ENCODE measurements around the gene GALNT13. TPM values are rescaled to one million over a fixed set of nuclear protein-coding genes. Genes with fewer than 3 reads are reported as not detected.

GALNT13 gene
- total RNA-seq, 1 donor from 2014 or later = not detected

DNA sequence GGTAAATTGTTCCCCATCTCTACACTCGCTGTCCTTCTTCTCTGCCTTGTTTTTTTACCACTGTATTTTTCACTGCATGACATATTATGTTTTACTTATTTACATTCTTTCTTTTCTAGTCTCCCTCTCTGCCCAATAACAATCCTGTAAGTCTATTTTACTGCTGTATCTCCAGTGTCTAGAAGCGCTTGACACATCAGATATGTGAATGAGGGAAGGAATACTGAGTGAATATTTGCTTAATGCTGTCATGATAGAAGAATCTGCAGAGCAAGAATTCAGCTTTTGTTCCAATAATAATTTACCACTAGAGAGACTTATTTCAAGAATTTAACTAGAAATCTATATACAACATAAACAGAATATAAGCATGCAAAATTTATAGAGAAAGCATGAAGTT lies 99.5 kb downstream of the GALNT13 start:
- POLR2A ChIA-PET = no interaction called here
- TF ChIP-seq, protein P1, sequence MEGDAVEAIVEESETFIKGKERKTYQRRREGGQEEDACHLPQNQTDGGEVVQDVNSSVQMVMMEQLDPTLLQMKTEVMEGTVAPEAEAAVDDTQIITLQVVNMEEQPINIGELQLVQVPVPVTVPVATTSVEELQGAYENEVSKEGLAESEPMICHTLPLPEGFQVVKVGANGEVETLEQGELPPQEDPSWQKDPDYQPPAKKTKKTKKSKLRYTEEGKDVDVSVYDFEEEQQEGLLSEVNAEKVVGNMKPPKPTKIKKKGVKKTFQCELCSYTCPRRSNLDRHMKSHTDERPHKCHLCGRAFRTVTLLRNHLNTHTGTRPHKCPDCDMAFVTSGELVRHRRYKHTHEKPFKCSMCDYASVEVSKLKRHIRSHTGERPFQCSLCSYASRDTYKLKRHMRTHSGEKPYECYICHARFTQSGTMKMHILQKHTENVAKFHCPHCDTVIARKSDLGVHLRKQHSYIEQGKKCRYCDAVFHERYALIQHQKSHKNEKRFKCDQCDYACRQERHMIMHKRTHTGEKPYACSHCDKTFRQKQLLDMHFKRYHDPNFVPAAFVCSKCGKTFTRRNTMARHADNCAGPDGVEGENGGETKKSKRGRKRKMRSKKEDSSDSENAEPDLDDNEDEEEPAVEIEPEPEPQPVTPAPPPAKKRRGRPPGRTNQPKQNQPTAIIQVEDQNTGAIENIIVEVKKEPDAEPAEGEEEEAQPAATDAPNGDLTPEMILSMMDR (IDR thresholded peaks at IDR 0.05) = no peak
- H3K9me3 Mint-ChIP-seq = peaks cover 2% of the 10 kb centered on the region
- H3K27ac Mint-ChIP-seq = no peak overlapping the region
- intact Hi-C loops (cut with micrococcal nuclease) = no loop called here
- no peaks in the 10 kb centered on the region for H3K36me3 Mint-ChIP-seq (ENCODE audit: low read depth)
- no peak overlapping the region for H3K4me3 Mint-ChIP-seq
- ATAC-seq (ENCODE audit: low read depth) (no peak), DNase-seq (no peak)
- CTCF ChIA-PET = no interaction called here
- no peaks in the 10 kb centered on the region for H3K4me1 Mint-ChIP-seq
- no peaks in the 10 kb centered on the region for H3K27me3 Mint-ChIP-seq

DNA sequence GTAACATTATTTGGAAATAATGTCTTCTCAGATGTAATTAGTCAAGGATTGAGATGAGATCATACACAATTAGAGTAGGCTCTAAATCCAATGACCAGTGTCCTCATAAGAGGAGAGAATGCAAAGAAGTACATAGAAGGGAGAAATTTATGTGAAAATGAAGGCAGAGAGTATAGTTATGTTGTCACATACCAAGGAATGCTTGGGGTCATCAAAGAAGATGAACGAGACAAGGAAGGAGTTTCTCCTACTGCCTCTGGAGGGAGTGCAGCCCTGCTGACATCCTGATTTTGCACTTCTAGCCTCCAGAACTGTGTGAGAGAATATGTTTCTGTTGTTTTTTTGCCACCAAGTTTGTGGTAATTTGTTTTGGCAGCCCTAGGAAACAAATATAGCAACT lies 100.1 kb downstream of the GALNT13 start:
- no peak for ATAC-seq (ENCODE audit: low read depth)
- ChIA-PET POLR2A (no interaction called here), CTCF (no interaction called here)
- TF ChIP-seq, protein P1 (IDR thresholded peaks at IDR 0.05) = no peak
- H3K27ac Mint-ChIP-seq = no peak overlapping the region
- H3K27me3 Mint-ChIP-seq = no peaks in the 10 kb centered on the region
- no peaks in the 10 kb centered on the region for H3K36me3 Mint-ChIP-seq (ENCODE audit: low read depth)
- H3K4me1 Mint-ChIP-seq = no peaks in the 10 kb centered on the region
- H3K4me3 Mint-ChIP-seq = no peak overlapping the region
- DNase-seq = no peak
- H3K9me3 Mint-ChIP-seq = peaks cover 2% of the 10 kb centered on the region
- intact Hi-C loops (cut with micrococcal nuclease) = no loop called here

DNA sequence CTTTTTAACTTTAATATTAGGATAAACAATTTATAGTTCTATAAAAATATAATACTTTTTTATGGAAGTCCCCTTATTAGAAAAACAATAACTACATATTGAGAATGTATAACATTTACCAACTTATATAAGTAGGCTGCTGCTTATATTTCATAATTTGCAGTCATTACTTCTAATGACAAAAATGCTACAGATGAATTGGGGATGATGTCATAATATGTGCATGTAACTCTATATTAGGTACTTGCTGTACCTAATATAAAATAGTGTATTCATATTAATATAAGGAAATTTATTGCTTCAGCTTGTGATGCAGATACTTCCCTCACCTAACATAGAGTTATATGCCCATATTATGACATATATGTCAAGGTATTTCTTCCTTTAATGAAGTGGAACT lies 100.7 kb downstream of the GALNT13 start:
- POLR2A ChIA-PET = no interaction called here

DNA sequence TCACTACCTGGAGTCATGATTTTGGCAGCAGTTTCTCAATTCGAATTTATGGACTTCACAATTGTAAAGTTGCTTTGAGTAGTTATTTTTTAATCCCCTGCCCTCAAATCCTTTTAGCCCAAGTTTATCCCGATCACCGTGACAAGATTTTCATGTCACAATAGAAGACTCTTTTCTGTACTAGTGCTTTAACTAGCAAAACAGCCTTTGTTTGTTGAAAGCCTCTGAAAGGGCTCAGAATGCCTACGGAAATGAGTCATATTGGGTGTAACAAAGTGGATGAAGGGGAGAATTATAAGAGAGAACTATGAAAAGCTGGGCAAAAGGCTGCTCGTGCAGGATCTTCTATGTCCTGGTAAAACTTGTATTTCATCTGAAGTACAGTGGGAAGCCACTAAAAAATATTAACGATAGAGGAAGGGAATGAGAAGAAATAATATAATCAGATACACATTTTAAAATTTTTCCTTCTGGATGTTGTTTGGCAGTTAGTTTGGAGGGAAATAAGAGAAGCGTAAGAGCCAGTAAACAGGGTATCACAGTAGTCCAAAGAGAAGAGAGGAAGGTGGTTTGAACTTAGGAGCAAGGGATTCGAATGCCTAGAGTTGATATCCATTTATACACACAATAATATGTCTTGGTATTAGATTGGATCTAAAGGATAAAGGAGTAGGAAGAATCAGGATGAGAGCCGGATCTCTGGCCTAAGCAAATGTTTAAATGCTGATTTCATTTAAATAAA lies 114.9 kb downstream of the GALNT13 start:
- no peaks in the 10 kb centered on the region for H3K36me3 Mint-ChIP-seq (ENCODE audit: low read depth)
- H3K27ac Mint-ChIP-seq = no peak overlapping the region
- ChIA-PET CTCF (no interaction called here), POLR2A (no interaction called here)
- H3K9me3 Mint-ChIP-seq = peaks cover 5% of the 10 kb centered on the region
- ATAC-seq (ENCODE audit: low read depth) (no peak), DNase-seq (no peak)
- TF ChIP-seq, protein P1 (IDR thresholded peaks at IDR 0.05) = no peak
- intact Hi-C loops (cut with micrococcal nuclease) = no loop called here
- no peaks in the 10 kb centered on the region for H3K4me1 Mint-ChIP-seq
- H3K4me3 Mint-ChIP-seq = no peak overlapping the region
- H3K27me3 Mint-ChIP-seq = no peaks in the 10 kb centered on the region

More for the DNA sequence above, 100.7 kb downstream of the GALNT13 start:
- intact Hi-C loops (cut with micrococcal nuclease) = no loop called here
- H3K36me3 Mint-ChIP-seq (ENCODE audit: low read depth) = no peaks in the 10 kb centered on the region
- CTCF ChIA-PET = no interaction called here
- no peak overlapping the region for H3K4me3 Mint-ChIP-seq
- peaks cover 2% of the 10 kb centered on the region for H3K9me3 Mint-ChIP-seq
- DNase-seq (no peak), ATAC-seq (ENCODE audit: low read depth) (no peak)
- no peaks in the 10 kb centered on the region for H3K4me1 Mint-ChIP-seq
- H3K27ac Mint-ChIP-seq = no peak overlapping the region
- H3K27me3 Mint-ChIP-seq = no peaks in the 10 kb centered on the region
- TF ChIP-seq, protein P1 (IDR thresholded peaks at IDR 0.05) = no peak

DNA sequence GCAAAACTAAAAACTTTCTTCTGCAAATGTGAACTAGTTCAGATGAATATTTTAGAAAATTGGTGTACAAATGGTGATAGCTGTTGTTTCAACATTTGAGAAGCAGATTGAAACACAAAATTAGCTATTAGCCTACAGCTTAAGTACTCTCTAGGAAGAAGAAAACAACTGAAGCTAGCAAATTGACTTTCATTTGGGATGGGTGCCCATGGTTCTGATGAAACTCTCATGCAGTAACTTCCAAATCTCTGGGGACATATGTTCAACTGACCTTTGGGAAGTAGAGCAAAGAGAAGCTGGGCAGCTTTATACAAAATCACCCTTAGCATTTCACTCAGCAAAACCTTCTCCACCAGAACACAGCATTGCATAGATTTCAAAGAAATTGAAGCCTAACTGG lies 119.0 kb downstream of the GALNT13 start:
- Mint-ChIP-seq H3K36me3 (ENCODE audit: low read depth) (no peaks in the 10 kb centered on the region), H3K4me3 (no peak overlapping the region), H3K9me3 (peaks cover 8% of the 10 kb centered on the region), H3K4me1 (no peaks in the 10 kb centered on the region), H3K27ac (no peak overlapping the region), H3K27me3 (no peaks in the 10 kb centered on the region)
- POLR2A ChIA-PET = no interaction called here
- CTCF ChIA-PET = no interaction called here
- no peak for ATAC-seq (ENCODE audit: low read depth)
- TF ChIP-seq, protein P1 (IDR thresholded peaks at IDR 0.05) = no peak
- intact Hi-C loops (cut with micrococcal nuclease) = no loop called here
- no peak for DNase-seq

All from activated B cell treated with CpG ODN at 0.5 μM for 24 hours (primary cell).